ENCODE results near the gene MAT2A. TPM values are rescaled to one million over a fixed set of nuclear protein-coding genes. Genes with fewer than 3 reads are reported as not detected.

Gene MAT2A
- total RNA-seq, 1 experiment from 2014 or later = 250 TPM

- H3K4me1 ChIP-seq = peaks cover 19% of the 10 kb centered on the region
- H3K9me3 ChIP-seq = no peaks in the 10 kb centered on the region
- POLR2A ChIA-PET = no interaction called here
- TF ChIP-seq, protein P1, sequence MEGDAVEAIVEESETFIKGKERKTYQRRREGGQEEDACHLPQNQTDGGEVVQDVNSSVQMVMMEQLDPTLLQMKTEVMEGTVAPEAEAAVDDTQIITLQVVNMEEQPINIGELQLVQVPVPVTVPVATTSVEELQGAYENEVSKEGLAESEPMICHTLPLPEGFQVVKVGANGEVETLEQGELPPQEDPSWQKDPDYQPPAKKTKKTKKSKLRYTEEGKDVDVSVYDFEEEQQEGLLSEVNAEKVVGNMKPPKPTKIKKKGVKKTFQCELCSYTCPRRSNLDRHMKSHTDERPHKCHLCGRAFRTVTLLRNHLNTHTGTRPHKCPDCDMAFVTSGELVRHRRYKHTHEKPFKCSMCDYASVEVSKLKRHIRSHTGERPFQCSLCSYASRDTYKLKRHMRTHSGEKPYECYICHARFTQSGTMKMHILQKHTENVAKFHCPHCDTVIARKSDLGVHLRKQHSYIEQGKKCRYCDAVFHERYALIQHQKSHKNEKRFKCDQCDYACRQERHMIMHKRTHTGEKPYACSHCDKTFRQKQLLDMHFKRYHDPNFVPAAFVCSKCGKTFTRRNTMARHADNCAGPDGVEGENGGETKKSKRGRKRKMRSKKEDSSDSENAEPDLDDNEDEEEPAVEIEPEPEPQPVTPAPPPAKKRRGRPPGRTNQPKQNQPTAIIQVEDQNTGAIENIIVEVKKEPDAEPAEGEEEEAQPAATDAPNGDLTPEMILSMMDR (IDR thresholded peaks at IDR 0.05; ENCODE audit: insufficient read depth in 1 of 2, low read depth in 1 of 2, low read length in 1 of 2, severe bottlenecking in 1 of 2, unreplicated experiment in 1 of 2) = no peak
- no peaks in the 10 kb centered on the region for H3K27me3 ChIP-seq (replicated peaks; ENCODE audit: control insufficient read depth, insufficient read depth, low read length)
- Mint-ChIP-seq H3K9me3 (ENCODE audit: unreplicated experiment) (no peaks in the 10 kb centered on the region), H3K27ac (ENCODE audit: unreplicated experiment) (no peak overlapping the region), H3K4me1 (ENCODE audit: low read depth, unreplicated experiment) (peaks cover 13% of the 10 kb centered on the region), H3K27me3 (ENCODE audit: insufficient read depth, unreplicated experiment) (no peaks in the 10 kb centered on the region), H3K4me3 (ENCODE audit: unreplicated experiment) (no peak overlapping the region), H3K36me3 (ENCODE audit: insufficient read depth, unreplicated experiment) (peaks cover 13% of the 10 kb centered on the region)
- no TSS peak for BruUV-seq (replicated peaks)
- no peak for DNase-seq
- no peaks in the 10 kb centered on the region; the same call in 1 of the 2 replicates for H3K36me3 ChIP-seq (ENCODE audit: control insufficient read depth, insufficient read depth, low read length)
- CTCF ChIA-PET = interaction anchor here (0.6 kb wide), 1 partner anchor 24 kb away, joined by 5 read pairs; no protein-coding TSS in a partner anchor
- no peak overlapping the region for H3K4me3 ChIP-seq (ENCODE audit: low read depth, low read length)
- intact Hi-C loops (cut with micrococcal nuclease; ENCODE audit: unreplicated experiment) = no loop called here
Observed at GRCh38 chr2:85579266-85579935, 40.4 kb downstream of the MAT2A start.

DNA sequence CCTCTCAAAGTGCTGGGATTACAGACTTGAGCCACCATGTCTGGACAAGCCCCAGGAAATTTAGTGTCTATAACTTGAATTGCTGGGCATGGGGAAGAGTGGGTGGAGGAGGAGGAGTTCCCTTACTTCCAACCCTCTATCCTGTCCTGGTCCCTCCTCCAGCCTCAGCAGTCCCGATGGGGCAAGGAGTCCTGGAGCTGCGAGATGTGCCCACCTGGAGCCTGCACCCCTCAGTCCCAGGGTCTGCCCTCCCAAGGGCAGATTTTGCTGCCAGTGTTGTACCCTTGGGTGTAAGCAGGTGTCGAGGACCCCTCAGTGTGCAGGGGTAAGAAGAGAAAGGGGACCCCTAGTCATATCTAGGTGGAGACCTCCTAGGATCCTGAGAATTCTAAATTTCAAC, 41.2 kb downstream of the MAT2A start:
- TF ChIP-seq, protein P1 (IDR thresholded peaks at IDR 0.05; ENCODE audit: insufficient read depth in 1 of 2, low read depth in 1 of 2, low read length in 1 of 2, severe bottlenecking in 1 of 2, unreplicated experiment in 1 of 2) = no peak
- POLR2A ChIA-PET = no interaction called here
- H3K27ac Mint-ChIP-seq (ENCODE audit: unreplicated experiment) = no peak overlapping the region

DNA sequence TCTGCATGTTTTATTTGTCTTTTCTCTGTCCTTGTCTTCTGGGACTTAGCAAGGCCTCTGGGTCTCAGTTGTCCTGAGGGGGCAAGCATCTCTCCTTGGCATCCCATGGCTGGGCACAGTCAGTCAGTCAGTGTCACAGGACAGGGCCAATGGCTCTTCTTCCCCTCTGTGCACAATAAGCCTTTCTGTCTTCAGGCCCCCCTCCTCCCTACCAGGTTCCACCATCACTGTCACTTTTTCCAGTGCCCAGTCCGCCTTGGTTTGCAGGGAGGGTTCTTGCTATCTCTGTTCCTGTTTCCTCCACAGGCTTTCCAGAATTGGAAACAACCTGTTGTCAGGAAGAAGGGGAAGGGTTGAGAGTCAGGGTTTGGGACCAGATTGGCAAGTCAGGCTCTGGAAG, 43.5 kb downstream of the MAT2A start:
- no peak for DNase-seq
- intact Hi-C loops (cut with micrococcal nuclease; ENCODE audit: unreplicated experiment) = no loop called here
- POLR2A ChIA-PET = no interaction called here
- Histone ChIP-seq H3K4me3 (ENCODE audit: low read depth, low read length) (no peak overlapping the region), H3K9me3 (no peaks in the 10 kb centered on the region), H3K36me3 (ENCODE audit: control insufficient read depth, insufficient read depth, low read length) (no peaks in the 10 kb centered on the region; the same call in 1 of the 2 replicates), H3K4me1 (peaks cover 32% of the 10 kb centered on the region), H3K27me3 (replicated peaks; ENCODE audit: control insufficient read depth, insufficient read depth, low read length) (no peaks in the 10 kb centered on the region)
- TF ChIP-seq, protein P1 (IDR thresholded peaks at IDR 0.05; ENCODE audit: insufficient read depth in 1 of 2, low read depth in 1 of 2, low read length in 1 of 2, severe bottlenecking in 1 of 2, unreplicated experiment in 1 of 2) = no peak
- Mint-ChIP-seq H3K36me3 (ENCODE audit: insufficient read depth, unreplicated experiment) (peaks cover 27% of the 10 kb centered on the region), H3K4me1 (ENCODE audit: low read depth, unreplicated experiment) (peaks cover 30% of the 10 kb centered on the region), H3K4me3 (ENCODE audit: unreplicated experiment) (no peak overlapping the region), H3K27me3 (ENCODE audit: insufficient read depth, unreplicated experiment) (no peaks in the 10 kb centered on the region), H3K27ac (ENCODE audit: unreplicated experiment) (no peak overlapping the region), H3K9me3 (ENCODE audit: unreplicated experiment) (no peaks in the 10 kb centered on the region)
- BruUV-seq (replicated peaks) = no TSS peak
- CTCF ChIA-PET = no interaction called here

More for the DNA sequence above, 41.2 kb downstream of the MAT2A start:
- H3K4me1 ChIP-seq = peaks cover 24% of the 10 kb centered on the region
- H3K9me3 Mint-ChIP-seq (ENCODE audit: unreplicated experiment) = no peaks in the 10 kb centered on the region
- H3K9me3 ChIP-seq = no peaks in the 10 kb centered on the region
- BruUV-seq (replicated peaks) = no TSS peak
- peaks cover 19% of the 10 kb centered on the region for H3K36me3 Mint-ChIP-seq (ENCODE audit: insufficient read depth, unreplicated experiment)
- H3K27me3 ChIP-seq (replicated peaks; ENCODE audit: control insufficient read depth, insufficient read depth, low read length) = no peaks in the 10 kb centered on the region
- H3K4me3 Mint-ChIP-seq (ENCODE audit: unreplicated experiment) = no peak overlapping the region
- CTCF ChIA-PET = no interaction called here
- DNase-seq = no peak
- H3K4me3 ChIP-seq (ENCODE audit: low read depth, low read length) = no peak overlapping the region
- H3K36me3 ChIP-seq (ENCODE audit: control insufficient read depth, insufficient read depth, low read length) = no peaks in the 10 kb centered on the region; the same call in 1 of the 2 replicates
- H3K27me3 Mint-ChIP-seq (ENCODE audit: insufficient read depth, unreplicated experiment) = no peaks in the 10 kb centered on the region
- intact Hi-C loops (cut with micrococcal nuclease; ENCODE audit: unreplicated experiment) = no loop called here
- peaks cover 19% of the 10 kb centered on the region for H3K4me1 Mint-ChIP-seq (ENCODE audit: low read depth, unreplicated experiment)

Measured in Caco-2 (cell line).